NCI-H1417 (cell line): ENCODE measurements around the gene CHML.
A peak's percentile ranks its signal among the peaks of the same experiment; 100 is the strongest.

Experiments used
- DNase-seq, 3 experiments: peaks; one replicate each; lab custom pipeline; 2025; lab: John Stamatoyannopoulos, UW

The CHML gene

DNA sequence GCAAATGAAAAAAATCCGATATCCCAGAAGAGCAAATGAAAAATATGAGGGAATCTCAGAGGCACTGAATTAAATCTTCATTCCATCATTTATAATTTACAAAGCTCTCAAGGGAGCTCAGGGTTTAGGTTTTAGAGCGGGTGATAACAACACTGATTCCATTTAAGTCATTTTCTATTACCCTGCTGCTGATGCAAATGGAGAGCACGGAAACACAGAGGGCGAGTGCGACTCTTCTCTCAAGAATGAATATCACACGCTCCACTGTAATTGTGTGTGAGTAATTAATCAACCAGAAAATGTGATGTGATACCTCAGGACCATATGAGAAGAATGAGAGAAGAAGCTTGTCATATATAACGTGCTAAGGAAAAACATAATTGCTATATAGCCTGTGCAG is 22.7 kb downstream of the CHML start:
- no peak for DNase-seq

DNA sequence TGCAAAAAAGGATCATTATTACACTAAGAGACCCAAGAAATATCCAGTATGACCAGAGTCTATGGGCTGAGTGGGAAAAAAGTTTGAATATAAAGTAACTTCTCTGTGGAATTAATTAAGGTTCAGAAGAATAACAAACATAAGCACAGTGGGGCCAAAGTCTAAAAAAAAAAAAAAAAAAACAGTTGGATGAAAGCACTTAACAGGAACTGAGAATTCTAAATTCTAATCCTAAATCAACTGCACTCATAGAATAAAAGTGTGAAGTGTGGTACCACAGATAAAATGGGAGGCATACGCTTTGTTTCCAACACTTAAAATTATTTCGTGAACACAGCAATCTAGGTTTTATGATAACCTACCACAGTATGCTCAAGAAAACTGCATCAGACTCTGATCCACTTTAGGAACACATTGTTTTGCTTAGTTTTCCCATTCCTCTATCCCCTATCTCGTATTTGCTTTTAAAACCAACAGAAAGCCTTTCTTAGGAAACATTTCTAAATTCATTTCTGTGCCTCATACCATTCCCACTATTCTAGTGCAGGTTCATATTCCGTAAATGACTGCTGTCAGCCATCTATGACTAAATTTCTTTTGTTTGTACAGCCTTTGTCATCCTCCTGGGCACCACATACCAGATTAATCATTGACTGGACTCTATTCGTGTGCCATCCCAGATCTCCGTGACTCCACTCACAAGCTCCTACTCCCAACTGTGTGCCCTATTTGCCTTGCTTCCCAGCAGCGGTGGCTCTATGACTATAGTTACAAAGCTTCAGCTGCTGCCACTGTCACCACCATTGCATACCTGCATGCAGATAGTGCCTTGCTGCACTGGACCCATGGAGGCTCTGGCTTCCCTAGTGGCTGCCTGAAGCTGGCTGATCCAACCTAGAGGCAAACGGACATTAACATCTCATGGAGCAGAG is 24.9 kb downstream of the CHML start:
- DNase-seq = no peak

DNA sequence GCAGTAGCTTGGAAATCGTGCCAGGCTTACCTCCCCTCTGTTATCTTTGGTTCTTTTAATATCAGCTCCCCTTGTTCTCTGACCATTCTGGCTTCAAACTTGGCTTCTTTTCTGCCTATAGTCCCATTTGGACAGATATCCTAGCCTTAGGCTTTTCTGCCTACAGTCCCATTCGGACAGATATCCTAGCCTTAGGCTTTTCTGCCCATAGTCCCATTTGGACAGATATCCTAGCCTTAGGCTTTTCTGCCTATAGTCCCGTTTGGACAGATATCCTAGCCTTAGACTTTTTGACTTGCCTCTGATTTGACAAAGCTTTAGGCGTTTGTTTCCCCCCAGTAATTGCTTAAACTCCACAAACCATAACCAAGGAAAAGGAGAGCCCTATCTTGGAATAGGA is 25.6 kb downstream of the CHML start:
- no peak for DNase-seq

DNA sequence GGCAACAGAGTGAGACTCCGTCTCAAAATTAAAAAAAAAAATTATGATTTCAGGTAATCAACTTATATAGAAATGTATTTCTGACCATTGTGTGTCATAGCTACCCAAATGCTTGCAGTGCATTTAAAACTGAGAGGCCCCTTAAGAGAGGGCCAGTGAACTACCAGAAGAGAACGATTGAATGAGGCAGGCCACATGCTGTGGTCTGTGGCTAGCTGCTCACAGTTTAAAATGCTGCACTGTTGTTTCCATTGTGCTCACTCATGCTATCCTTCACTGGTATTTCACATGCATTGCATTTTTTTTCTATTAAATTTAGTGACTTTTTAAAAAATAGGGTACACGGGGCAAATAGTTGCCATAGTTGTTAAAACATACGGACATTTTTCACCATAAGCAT is 26.0 kb downstream of the CHML start:
- DNase-seq = no peak

DNA sequence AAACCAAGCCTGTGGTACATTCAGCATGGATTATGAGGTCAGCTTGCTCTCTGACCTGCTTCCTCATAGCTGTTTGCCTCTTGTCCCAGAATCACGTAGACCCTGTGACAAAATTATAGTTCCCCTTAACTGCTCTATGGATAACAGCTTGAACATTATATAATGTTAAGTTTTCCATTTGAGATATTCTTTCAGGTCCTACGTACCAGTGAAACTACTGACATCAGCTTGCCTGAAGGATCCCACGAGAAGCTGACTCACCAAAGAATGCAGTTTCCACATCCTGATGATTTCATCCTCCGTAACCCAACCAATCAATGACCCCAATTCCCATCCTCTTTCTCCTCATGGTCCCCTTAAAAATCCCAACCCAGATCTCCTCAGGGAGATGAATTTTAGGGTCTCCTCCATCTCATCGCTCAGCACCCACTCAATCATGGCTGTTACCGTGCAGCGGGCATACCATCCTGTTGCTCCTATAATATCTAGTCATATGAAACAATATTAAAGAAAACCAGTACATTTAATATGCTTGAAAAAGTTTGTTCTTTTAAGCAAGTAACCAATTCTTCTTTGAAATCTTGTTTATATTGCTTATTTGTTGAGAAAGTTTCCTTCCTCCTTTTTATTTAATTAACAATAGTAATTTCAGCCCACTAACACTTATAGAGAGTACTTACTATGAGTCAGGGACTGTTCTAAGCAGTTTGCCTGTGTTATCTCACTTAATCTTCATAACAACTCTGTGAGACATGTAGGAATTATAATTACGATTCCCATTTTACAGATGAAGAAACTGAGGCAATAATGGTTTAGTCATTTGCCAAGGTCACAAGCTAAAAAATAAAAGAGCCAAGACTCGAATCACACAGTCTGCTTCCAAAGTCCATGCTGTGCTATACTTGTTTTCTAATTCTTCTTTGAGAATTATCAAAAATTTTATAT is 27.4 kb downstream of the CHML start:
- DNase-seq = no peak

DNA sequence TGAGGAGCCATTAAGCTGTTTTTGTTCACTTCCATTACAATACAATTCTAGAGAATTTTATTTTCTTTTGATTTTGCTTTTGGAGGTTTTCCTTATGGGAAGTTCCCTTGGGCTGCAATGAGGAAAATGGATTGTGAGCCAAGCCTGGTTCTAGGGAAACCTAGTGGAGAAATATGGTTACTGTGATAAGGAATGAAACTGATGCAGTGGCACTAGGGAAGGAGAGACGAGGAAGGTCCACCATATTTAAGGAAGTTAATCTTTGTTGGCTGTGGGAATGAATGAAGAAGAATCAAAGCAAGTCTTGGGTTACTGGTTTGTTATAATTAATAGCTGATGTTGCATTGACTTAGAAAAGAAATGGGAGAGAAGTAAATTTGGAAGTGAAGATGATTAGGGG is 28.4 kb downstream of the CHML start:
- DNase-seq = no peak

DNA sequence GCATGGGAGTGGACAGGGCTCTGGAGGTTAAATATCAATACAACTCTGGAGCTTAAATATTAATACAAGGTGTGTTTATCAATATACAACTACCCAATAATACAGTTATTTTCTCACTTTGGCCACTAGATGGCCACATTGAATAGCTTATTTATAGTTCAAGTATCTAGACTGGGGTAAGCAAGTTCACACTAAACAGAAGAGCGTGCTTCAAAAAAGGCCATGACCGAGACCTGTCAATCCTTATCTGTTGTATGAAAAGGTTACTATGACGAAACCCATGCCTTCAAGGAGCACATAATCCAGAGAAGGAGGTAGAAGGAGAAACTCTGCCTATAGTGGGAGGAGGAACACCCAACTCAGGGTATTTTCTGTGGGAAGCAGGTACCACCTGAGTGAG is 29.1 kb downstream of the CHML start:
- peak; percentile 18 to 77 (median 42) for DNase-seq

DNA sequence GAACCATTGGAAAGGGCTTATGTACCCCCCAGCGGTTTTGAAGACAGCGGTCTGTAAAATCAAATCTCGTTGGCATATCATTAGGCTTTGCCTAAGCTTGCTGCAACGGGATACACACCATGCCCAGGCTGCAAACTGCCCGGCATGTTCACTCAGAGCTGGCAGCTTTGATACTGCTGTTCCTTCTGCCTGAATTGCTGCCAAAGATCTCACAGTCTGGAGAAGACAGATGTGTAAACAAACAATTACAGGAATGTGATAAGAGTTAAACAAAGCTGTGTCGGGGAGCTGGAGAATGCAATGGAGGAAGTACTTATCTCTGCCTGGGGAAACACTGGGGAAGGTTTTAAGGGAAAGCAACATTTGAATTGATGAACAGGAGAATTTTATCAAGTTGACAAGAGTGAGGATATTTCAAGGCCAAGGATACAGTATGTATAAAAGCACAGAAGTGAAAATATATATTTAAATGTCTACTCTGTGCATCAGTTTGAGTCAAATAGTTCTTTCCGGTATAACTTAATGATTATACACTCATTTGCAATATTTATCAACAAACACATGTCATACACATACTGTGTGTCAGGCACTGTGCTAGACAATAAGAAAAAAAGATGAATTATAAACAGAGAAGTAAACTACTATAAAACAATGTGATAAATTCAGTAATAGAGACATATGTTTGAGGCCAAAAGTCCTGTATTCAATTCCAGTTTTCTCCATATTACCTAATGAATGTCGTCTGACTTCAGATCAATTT is 29.9 kb downstream of the CHML start:
- DNase-seq = peak in 2 of 3 experiments; percentile 14 to 69

DNA sequence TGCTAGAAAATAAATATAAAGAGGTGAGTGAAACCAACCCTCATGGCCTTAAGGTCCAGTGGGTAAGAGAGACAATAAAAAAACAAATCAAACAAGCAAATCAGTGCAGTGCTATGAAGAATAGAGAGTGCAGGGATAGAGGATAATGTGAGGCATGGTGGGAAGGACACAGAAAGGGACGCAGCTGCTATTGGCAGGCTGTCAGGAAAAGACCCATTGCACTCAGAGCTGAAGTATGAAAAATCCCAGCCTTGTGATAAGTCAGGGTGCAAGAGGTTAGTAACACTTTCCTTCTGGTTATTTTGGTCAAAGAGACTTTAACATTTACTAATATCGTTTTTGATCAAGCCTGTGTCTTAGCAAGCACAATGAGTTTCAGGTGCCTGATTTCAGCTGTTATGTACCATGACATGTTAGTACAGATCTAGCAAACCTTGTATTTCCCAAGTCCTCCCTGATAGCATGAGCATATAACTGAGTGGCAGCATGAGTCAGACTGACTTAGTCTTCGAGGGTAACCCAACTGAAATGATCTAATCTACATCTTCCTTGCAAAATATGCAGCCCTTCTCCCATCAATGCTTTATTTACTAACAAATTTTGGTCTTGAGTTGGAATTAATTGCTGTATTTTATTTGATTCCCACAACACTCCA is 31.7 kb downstream of the CHML start:
- DNase-seq = no peak

DNA sequence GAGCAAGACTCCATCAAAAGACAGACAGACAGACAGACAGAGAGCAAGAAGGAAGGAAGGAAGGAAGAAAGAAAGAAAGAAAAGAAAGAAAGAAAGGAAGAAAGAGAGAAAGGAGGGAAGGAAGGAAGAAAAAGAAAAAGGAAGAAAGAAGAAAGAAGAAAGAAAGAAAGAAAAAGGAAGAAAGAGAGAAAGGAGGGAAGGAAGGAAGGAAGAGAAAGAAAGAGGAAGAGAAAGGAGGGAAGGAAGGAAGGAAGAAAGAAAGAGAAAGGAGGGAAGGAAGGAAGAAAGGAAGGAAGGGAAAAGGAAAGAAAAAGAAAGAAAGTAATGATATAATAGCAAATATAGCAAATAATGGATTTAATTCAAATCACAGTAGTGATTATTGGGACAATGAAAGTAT is 32.7 kb downstream of the CHML start:
- DNase-seq = no peak

DNA sequence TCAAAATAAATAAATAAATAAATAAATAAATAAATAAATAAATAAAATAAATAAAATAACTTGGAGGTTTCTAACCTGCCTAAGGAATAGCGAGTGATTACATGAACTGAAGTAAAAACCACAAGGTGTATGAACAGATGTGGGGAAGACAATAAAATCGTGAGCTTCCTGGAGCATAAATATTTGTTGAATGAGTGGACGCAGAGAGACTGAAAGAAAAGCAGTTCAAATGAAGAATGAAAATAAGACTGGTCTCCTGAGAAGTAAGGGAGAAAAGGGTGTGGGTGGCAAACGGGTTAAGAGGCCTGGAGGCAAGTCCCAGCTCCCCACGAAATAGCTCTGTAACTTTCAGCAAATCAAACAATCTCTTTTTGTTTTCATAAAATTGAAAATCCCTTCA is 33.6 kb downstream of the CHML start:
- no peak for DNase-seq

DNA sequence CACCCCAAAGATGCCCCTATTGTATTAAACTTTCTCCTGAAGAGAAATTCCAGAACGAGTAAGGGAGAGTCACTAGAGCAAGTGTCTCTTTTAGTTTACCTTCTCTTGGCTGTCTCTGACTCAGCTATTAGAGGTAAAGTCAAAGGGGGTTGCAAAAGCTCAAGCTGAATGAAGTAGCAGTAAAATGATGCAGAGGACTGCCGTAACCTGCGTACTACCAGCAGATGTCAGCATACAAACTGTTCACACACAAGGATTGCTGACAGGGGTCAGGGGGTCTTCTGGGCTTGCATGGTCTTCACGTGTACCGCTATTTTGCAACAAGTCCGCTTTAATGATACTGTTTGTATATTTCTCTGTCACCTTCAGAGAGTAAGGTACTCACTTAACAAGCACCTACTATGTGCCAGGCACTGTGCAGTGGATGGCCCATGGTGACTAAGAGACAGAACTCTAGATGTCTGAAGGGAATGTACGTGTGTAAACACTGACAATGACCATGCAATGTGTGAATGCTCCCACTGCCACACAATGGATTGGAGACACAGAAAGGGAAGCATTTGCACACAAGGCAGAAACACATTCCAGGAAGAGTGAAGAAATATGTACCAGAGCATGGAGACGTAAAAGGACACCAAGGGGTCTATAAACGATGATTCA is 34.9 kb downstream of the CHML start:
- DNase-seq = peak in 1 of 3 experiments; percentile 14

DNA sequence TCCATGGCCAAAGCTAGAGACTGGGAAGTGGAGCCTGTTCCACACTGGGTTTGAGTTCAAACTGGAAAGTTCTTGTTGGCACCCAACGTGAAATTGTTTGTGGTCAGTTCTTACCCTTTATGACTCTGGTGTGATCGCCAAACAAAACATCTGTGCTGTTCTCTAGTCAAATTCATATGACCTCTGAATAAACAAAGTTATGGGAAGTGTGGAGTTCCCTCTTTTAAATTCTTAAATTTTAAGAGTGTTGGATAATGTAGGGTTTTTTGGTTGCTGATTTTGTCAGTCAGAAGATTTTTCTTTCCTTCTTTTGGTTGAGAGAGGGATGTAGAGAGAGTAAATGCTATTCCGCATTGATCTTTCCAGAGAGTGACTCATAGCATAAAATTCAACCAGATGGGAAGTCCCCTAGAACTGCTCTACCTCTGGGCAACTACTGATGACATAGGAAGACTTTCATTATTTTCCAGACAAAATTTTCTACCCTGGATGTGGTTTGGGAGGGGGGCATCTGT is 36.4 kb downstream of the CHML start:
- no peak for DNase-seq

DNA sequence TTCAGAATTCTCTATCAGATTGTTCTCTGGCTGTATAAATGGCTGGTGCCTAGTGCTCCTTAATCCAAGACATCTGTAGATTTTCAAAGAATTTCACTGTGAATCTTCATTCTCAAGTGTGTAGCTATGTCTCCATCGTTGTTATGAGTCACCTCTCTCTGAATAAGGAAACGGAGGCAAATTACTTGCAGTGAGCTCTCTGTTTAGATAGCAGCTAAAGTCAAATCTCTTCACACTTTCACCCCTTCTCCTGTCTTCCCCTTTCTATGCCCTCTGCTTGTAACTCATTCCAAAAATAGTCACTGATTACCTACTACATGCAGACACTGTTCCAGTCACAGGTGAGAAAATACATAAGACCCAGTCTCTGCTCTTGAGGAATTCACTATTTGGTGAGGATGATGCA is 39.7 kb downstream of the CHML start:
- no peak for DNase-seq

DNA sequence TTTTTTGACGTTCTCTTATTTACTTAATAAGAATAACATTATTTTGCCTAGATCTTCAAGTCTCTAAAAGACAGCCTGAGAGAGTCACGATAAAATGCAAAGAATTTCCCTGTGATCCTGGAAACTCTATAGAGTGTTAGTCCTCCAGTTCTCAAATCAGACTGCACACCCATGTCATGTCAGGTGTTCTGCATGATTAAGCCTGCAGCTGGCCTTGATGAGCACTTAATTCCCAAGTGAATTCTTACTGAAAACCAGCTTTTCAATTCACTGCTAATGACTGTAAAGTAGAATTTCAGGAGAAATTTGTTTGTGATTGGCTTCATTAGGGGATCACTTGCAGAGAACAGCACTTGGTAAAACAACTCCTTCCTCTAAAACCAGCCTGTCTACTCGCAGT is 41.9 kb downstream of the CHML start:
- peak in 1 of 3 experiments; percentile 36 for DNase-seq

DNA sequence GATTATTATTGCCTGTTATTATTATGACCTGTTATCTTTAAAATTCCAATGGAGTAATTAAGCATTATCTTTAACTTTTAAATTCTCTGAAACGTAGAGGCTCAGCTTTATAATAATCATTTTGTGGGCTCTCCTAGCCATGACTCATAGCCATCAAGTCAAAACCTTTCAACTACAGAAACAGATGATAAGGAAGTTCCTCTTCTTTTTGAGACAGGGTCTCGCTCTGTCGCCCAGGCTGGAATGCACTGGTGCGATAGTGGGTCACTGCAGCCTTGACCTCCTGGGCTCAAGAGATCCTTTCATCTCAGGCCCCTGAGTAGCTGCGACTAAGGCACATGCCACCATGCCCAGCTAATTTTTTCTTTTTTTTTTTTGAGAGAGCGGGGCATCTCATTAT is 43.5 kb downstream of the CHML start:
- no peak for DNase-seq

DNA sequence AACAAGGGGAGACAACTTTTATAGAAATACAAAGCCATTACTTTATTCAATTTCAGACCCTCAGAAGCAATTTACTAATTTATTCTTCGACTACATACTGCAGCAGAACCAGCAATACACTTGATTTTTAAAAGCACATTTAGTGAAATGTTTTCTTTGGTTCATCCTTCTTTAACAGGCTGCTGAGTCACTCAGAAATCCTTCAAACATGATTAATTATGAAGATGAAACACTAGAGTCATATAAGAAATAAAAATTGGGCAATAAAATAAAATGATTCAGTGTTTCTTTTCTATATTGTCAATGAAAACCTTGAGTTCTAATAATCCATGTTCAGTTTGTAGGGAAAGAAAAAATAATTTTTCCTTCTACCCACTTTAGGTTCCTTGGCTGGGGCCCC is 47.0 kb downstream of the CHML start:
- DNase-seq = no peak

DNA sequence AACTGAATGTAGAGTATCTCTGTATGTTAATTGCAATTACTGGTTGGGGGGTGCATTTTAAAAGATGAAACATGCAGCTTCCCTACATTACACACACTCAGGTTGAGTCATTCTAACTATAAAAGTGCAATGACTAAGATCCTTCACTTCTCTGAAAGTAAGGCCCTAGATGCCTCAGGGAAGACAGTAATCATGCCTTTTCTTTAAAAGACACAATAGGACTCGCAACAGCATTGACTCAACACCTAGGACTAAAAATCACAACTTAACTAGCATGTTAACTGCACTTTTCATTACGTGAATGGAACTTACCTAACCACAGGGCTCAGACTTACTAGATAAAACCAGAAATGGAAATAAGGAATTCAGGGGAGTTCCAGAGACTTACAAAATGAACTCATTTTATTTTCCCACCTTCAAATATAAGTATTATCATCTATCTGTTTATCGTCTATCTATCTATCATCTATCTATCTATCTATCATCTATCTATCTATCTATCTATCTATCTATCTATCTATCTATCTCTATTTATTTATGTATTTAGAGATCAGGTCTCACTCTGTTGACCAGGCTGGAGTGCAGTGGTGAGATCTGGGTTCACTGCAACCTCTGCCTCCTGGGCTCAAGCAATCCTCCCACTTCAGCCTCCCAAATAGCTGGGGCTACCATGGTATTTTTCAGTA is 47.8 kb downstream of the CHML start:
- no peak for DNase-seq

DNA sequence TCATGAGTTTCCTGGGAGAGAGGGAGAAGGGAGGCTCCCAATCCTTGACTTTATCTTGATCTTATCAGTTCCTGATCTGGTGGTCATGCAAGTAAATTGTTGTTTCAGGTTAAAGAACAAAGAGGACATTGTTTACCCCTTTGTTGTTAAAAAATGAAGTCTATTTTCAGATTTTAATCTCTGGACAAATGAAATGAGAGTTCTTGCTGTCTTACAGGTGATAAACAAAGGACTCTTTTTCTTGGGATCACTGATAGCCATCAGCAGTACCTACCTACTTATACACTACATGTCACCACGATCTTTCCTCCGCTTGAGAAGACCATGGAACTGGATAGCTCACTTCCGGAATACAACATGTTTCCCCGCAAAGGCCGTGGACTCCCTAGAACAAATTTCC is 48.4 kb downstream of the CHML start:
- DNase-seq = no peak

DNA sequence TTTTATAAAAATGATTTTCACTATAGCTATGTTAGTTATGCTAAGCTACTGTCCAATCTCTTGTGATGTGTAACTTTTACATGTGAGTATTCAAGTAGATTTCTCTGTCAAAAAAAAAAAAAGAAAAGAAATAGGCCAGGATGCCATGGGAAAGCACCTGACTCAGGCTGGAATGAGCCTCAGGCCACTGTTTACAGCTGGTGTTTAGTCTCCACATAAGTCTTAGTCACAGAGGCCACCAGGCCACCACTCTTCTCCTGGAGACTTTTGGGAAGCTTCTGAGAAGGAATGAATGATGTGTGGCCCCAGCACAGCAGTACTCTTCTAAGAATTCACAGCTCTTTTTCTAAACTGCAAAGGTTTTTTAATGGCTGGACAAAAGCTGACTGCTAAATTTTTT is 48.9 kb downstream of the CHML start:
- DNase-seq = no peak
